GM21423 (cell line): ENCODE measurements around the gene POMT1.
"Not testable (repeated sequence)": the region's sequence is repeated elsewhere in the genome, so short reads cannot be mapped to it uniquely, and the experiment has no call there.

ENCODE experiments used
- ATAC-seq: cut with Tn5 transposase; IDR thresholded peaks from one replicate; pipeline ENCODE4 v1.9.1; 2021; ENCODE audit warnings: mild to moderate bottlenecking, moderate library complexity; ENCODE audit not compliant: unreplicated experiment

The POMT1 gene

GRCh38 chr9:131550465-131550864 lies 47.7 kb downstream of the POMT1 start:
- ATAC-seq, result not testable (repeated sequence)

- no peak for ATAC-seq
Observed at GRCh38 chr9:131552030-131552429, 49.3 kb downstream of the POMT1 start.

GRCh38 chr9:131554087-131554842 lies 51.5 kb downstream of the POMT1 start:
- no peak for ATAC-seq

- ATAC-seq, result no peak
Observed at GRCh38 chr9:131554843-131555351, 52.2 kb downstream of the POMT1 start.

GRCh38 chr9:131555841-131556673 lies 53.3 kb downstream of the POMT1 start:
- ATAC-seq, result no peak

- ATAC-seq, result no peak
Observed at GRCh38 chr9:131557855-131558548, 55.3 kb downstream of the POMT1 start.

- ATAC-seq, result no peak
Observed at GRCh38 chr9:131559421-131560000, 56.8 kb downstream of the POMT1 start.

- ATAC-seq, result no peak
Observed at GRCh38 chr9:131562032-131562959, 59.6 kb downstream of the POMT1 start.

GRCh38 chr9:131565369-131565768 lies 62.7 kb downstream of the POMT1 start:
- ATAC-seq, result no peak

GRCh38 chr9:131566158-131566557 lies 63.4 kb downstream of the POMT1 start:
- ATAC-seq, result no peak

GRCh38 chr9:131567910-131568309 lies 65.2 kb downstream of the POMT1 start:
- ATAC-seq, result no peak
